Adrenal gland (tissue), 12 donors: ENCODE measurements around the gene ZSCAN22. TPM values are rescaled to one million over a fixed set of nuclear protein-coding genes. Genes with fewer than 3 reads are reported as not detected.

Experiments used
- DNase-seq, 7 donors: peaks; one replicate each; pipeline ENCODE4 v3.0.0-alpha.2; 2019 to 2020
- H3K27ac ChIP-seq, 5 donors: fragments of 200-600 bp; sonication (generic) in 4 of 5; 1 replicate in 3 of 5; 2 replicates in 2 of 5; pipeline versions ENCODE4 v1.5.1 to v1.8.0; 2016 to 2020; ENCODE audit warnings: mild to moderate bottlenecking in 1 of 5
- H3K27me3 ChIP-seq: fragments of 200-600 bp; 2 replicates; pipeline ENCODE4 v1.8.0; 2021
- H3K36me3 ChIP-seq, 2 donors: fragments of 200-600 bp; replicated peaks in 1 of 2; 1 replicate in 1 of 2; 2 replicates in 1 of 2; pipeline versions ENCODE4 v1.5.1 to v1.8.0; 2018 to 2022
- H3K4me1 ChIP-seq, 2 donors: fragments of 200-600 bp; replicated peaks in 1 of 2; 1 replicate in 1 of 2; 2 replicates in 1 of 2; pipeline versions ENCODE4 v1.5.1 to v1.8.0; 2018 to 2021
- H3K4me3 ChIP-seq, 4 donors: fragments of 200-600 bp; sonication (generic) in 3 of 4; one replicate each; pipeline ENCODE4 v1.5.1; 2016 to 2018
- H3K9me3 ChIP-seq, 3 donors: fragments of 200-600 bp; sonication (generic) in 1 of 3; replicated peaks in 1 of 3; 1 replicate in 2 of 3; 2 replicates in 1 of 3; pipeline versions ENCODE4 v1.5.1 to v1.8.0; 2016 to 2021
- POLR2A ChIP-seq, 2 donors: fragments of 450-650 bp; IDR thresholded peaks; one replicate each; pipeline ENCODE4 v1.6.1; 2017; ENCODE audit warnings: antibody characterized with exemption in 2 of 2, mild to moderate bottlenecking in 2 of 2, moderate library complexity in 1 of 2
- WGBS, 4 donors: extraction: QIAGEN DNeasy Blood & Tissue Kit in 2 of 4; methylation state at CpG; one replicate each; pipeline versions ENCODE4 v1.1.5 to v1.1.7; 2013 to 2017; 5-methylcytosine and 5-hydroxymethylcytosine counted together
- intact Hi-C, 2 donors: fragments of 100-400 bp; cut with DNase I; formaldehyde crosslinking; loops; one replicate each; pipeline versions ENCODE4 v1.14.1 to v1.15.0; 2022 to 2023
- polyA plus RNA-seq, 3 donors: library from polyadenylated mRNA; stranded (reverse); fragments of 200-250 nt in 2 of 3; fragments of 350-450 nt in 1 of 3; fragmentation: Illumina TruSeq in 1 of 3; extraction: RNeasy Lipid Tissue Mini Kit (QIAGEN cat#74804) in 1 of 3; gene quantifications; one replicate each; pipeline ENCODE4 v1.2.3, GENCODE V29; 2013 to 2014
- total RNA-seq, 9 donors: library from RNA; depleted of rRNA in 4 of 9; stranded (reverse); fragments of >200 nt in 4 of 9; fragments of 120-200 nt in 1 of 9; fragmentation: NEBNext Ultra II Directional in 1 of 9; extraction: Animal tissue kit (Norgen Biotek cat#: 25700) in 1 of 9; gene quantifications; one replicate each; pipeline versions ENCODE4 v1.1.0 to v1.2.4, GENCODE V29; 2013 to 2023
- TF ChIP-seq, protein P1 (sequence below), 6 experiments: fragments of 450-650 bp in 4 of 6; fragments of 200-600 bp in 2 of 6; sonication (generic) in 1 of 6; IDR thresholded peaks; 1 replicate in 5 of 6; 2 replicates in 1 of 6; pipeline versions ENCODE4 v1.5.1 to v1.8.0; 2016 to 2021; ENCODE audit warnings: antibody characterized with exemption in 6 of 6, mild to moderate bottlenecking in 2 of 6, moderate library complexity in 1 of 6
- donor health status: healthy with polysubstance abuse.
- donor health status: Bipolar disorder and iron deficiency.
- donor health status: DM: yes; HTN: yes; CAD: no.
- donor health status: DM: no; HTN: no; CAD: no.
- donor health status: DM: no; HTN: no; CAD: no.
- donor health status: DM: yes; HTN: yes; CAD: no.

Gene ZSCAN22
- total and polyA plus RNA-seq, 12 donors = 0.98 to 4.8 (median 3.0) TPM

DNA sequence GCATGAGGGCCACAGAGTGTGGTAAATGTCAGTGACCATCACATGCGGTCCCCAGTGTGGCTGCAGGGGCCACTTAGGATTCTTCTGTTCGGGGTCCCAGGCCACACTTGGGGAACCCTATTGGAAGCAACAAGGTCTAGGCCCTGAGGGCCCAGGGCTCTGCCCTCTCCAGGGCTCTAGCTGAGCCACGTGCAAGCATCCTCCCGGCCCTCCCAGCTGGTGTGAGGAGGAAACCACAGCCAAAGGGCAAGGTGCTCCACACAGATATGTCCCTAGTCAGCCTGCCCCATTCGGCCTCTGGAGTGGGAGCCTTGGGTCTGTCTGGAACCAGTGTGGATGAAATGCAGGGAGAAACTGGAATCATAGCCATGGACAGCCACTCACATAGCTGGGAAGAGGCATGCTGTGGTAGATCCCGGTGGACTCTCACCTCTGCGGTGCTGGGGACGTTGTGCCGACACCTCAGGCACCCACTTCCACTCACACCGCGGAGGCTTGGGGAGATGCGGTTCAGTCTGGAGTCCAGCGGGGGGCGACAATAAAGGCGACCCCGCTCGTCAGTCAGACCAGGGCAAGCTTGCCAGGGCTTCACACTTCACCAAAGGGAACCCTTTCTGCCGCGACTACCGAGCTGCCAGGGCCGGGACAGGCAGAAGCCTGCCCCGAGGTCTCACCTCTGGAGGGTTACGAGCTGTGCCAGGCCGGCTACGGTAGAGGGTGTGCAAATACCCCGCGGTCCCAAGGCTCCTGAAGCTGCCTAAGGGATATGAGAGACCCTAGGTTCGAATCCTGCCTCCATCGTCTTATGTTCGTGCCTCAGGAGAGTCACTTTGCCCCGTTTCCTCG lies 40.0 kb downstream of the ZSCAN22 start:
- H3K36me3 ChIP-seq = no peaks in the 10 kb centered on the region
- TF ChIP-seq, protein P1, sequence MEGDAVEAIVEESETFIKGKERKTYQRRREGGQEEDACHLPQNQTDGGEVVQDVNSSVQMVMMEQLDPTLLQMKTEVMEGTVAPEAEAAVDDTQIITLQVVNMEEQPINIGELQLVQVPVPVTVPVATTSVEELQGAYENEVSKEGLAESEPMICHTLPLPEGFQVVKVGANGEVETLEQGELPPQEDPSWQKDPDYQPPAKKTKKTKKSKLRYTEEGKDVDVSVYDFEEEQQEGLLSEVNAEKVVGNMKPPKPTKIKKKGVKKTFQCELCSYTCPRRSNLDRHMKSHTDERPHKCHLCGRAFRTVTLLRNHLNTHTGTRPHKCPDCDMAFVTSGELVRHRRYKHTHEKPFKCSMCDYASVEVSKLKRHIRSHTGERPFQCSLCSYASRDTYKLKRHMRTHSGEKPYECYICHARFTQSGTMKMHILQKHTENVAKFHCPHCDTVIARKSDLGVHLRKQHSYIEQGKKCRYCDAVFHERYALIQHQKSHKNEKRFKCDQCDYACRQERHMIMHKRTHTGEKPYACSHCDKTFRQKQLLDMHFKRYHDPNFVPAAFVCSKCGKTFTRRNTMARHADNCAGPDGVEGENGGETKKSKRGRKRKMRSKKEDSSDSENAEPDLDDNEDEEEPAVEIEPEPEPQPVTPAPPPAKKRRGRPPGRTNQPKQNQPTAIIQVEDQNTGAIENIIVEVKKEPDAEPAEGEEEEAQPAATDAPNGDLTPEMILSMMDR (IDR thresholded peaks at IDR 0.05) = no peak
- no peak for TF ChIP-seq POLR2A (IDR thresholded peaks at IDR 0.05)
- intact Hi-C loops = no loop called here
- WGBS, 4 donors = 90 to 94% (median 91%) methylated on average over 20 to 32 of the region's 32 CpGs
- H3K27ac ChIP-seq = no peak overlapping the region
- H3K4me3 ChIP-seq = no peak overlapping the region
- H3K4me1 ChIP-seq = peaks cover 1 to 2% of the 10 kb centered on the region in 2 donors
- H3K9me3 ChIP-seq = no peaks in the 10 kb centered on the region
- no peaks in the 10 kb centered on the region for H3K27me3 ChIP-seq
- DNase-seq = no peak

DNA sequence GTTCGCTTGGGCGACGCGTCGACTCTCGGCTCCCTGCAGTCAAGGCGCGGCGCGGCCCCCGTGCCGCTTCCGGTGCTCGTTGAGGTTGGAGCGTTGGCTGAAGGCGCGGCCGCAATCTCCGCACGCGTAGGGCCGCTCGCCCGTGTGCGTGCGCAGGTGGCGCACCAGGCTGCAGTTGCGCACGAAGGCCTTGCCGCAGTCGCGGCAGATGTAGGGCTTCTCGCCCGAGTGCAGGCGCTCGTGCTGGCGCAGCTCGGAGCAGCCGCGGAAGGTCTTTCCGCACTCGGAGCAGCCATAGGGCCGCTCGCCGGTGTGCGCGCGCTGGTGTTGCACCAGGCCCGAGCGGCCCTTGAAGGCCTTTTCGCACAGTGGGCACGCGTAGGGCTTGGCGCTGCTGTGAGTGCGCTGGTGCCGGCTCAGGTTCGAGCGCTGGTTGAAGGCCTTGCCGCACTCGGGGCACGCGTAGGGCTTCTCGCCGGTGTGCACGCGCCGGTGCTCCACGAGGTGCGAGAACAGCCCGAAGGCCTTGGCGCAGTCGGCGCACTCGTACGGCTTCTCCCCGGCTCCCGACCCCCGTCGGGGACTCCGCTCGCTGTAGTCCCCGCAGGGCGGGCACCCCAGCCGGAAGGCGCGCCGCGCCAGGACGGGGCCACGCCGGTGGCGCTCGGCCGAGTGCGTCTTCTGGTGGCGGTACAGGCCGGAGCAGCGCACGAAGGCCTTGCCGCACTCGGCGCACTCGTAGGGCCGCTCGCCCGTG lies 41.1 kb downstream of the ZSCAN22 start:
- H3K9me3 ChIP-seq = no peaks in the 10 kb centered on the region
- no peak overlapping the region for H3K27ac ChIP-seq
- DNase-seq = no peak
- intact Hi-C loops = no loop called here
- 56 to 86% (median 68%) methylated on average over 37 to 106 of the region's 106 CpGs for WGBS, 4 donors
- H3K4me1 ChIP-seq = no peaks in the 10 kb centered on the region
- H3K36me3 ChIP-seq = no peaks in the 10 kb centered on the region
- TF ChIP-seq, protein P1 (IDR thresholded peaks at IDR 0.05) = no peak
- no peak for TF ChIP-seq POLR2A (IDR thresholded peaks at IDR 0.05)
- no peak overlapping the region for H3K4me3 ChIP-seq
- H3K27me3 ChIP-seq = no peaks in the 10 kb centered on the region

DNA sequence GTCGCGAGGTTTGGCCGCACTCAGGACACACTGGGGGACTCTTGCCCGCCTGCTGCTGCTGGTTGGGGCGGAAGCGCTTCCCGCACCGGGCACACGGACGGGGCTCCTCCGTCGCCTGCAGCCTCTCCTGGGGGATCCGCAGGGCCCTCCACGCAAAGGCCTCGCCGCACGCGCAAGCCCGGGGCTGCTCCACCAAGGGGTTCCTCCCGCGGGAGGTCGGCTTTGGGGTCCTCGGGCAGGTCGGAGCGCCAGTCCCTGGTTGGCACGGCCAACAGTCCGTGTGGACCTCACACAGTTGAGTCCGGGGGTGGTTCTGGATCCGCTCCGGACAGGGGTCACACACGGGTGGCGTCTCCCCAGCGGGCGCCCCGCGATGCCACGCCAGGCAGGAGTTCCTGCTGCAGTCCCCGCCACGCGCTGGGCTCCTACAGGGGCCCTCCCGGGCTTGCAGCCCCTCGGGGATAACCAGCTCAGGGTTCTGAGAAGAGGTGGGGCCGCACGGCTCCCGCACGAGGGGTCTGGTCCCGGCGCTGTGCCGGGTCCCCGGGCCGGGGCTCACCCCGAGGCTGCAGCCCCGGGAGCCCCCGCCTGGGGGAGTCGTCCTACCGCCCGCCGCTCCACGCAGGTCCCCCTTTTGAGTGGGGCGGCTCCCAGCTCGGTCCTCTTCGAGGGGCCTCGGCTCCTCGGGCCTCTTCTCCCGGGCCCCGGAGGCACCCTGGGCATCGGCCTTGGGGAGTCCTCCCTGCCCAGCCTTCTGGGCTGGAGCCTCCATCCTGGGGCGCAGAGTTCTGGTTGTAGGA lies 42.0 kb downstream of the ZSCAN22 start:
- Histone ChIP-seq H3K9me3 (no peaks in the 10 kb centered on the region), H3K4me3 (no peak overlapping the region), H3K4me1 (no peaks in the 10 kb centered on the region), H3K27me3 (no peaks in the 10 kb centered on the region), H3K36me3 (no peaks in the 10 kb centered on the region), H3K27ac (no peak overlapping the region)
- WGBS, 4 donors = 82 to 97% (median 86%) methylated on average over 9 to 68 of the region's 68 CpGs
- intact Hi-C loops = no loop called here
- DNase-seq = no peak
- TF ChIP-seq, protein P1 (IDR thresholded peaks at IDR 0.05) = no peak
- TF ChIP-seq POLR2A (IDR thresholded peaks at IDR 0.05) = no peak
